Neutrophil (primary cell): ENCODE measurements around the gene PKIB.

Experiments used
- H3K27ac ChIP-seq: fragments of 200-600 bp; sonication (generic); 2 replicates; pipeline ENCODE4 v1.5.1; 2016; ENCODE audit warnings: mild to moderate bottlenecking, moderate library complexity
- H3K27me3 ChIP-seq: fragments of 200-600 bp; sonication (generic); 2 replicates; pipeline ENCODE4 v1.6.0; 2016; ENCODE audit warnings: mild to moderate bottlenecking
- H3K36me3 ChIP-seq: fragments of 200-600 bp; sonication (generic); 2 replicates; pipeline ENCODE4 v1.5.1; 2017
- H3K4me1 ChIP-seq, 2 experiments: fragments of 200-600 bp in 1 of 2; sonication (generic) in 1 of 2; 1 replicate in 1 of 2; 2 replicates in 1 of 2; pipeline versions ENCODE4 v1.5.1 to v1.6.1; 2013 to 2016; ENCODE audit warnings: low read depth in 1 of 2, low read length in 1 of 2, mild to moderate bottlenecking in 1 of 2, moderate library complexity in 1 of 2; ENCODE audit not compliant: control insufficient read depth in 1 of 2, insufficient read depth in 1 of 2
- H3K4me3 ChIP-seq, 2 experiments: fragments of 200-600 bp in 1 of 2; sonication (generic) in 1 of 2; 1 replicate in 1 of 2; 2 replicates in 1 of 2; pipeline ENCODE4 v1.5.1; 2013 to 2016; ENCODE audit warnings: low read depth in 1 of 2, low read length in 1 of 2, mild to moderate bottlenecking in 1 of 2, moderate library complexity in 1 of 2
- H3K9me3 ChIP-seq: fragments of 200-600 bp; sonication (generic); 2 replicates; pipeline ENCODE4 v1.5.1; 2016
- TF ChIP-seq, protein P1 (sequence below): fragments of 200-600 bp; sonication (generic); IDR thresholded peaks from 2 replicates; pipeline ENCODE4 v1.5.1; 2016; ENCODE audit warnings: antibody characterized with exemption

Gene PKIB

DNA sequence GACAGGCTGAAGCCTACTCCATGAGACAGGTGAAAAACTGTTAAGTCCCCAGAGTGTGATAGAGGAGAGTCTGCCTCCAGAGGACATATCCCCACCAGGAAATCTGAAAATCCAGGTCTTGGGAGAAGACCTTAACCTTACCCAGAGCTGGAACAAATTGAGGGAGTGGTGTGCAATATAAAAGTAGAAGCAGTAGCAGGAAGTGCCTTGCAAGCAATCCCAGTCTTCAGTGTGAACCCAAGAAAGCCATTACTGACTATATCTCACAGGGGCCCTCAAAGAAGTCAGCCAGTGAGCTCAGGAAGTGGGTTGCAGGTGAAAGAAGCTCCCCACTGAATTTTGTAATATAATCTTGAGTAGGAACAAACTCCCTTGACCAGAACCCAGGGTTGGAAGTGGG, 41.9 kb upstream of the PKIB start:
- TF ChIP-seq, protein P1, sequence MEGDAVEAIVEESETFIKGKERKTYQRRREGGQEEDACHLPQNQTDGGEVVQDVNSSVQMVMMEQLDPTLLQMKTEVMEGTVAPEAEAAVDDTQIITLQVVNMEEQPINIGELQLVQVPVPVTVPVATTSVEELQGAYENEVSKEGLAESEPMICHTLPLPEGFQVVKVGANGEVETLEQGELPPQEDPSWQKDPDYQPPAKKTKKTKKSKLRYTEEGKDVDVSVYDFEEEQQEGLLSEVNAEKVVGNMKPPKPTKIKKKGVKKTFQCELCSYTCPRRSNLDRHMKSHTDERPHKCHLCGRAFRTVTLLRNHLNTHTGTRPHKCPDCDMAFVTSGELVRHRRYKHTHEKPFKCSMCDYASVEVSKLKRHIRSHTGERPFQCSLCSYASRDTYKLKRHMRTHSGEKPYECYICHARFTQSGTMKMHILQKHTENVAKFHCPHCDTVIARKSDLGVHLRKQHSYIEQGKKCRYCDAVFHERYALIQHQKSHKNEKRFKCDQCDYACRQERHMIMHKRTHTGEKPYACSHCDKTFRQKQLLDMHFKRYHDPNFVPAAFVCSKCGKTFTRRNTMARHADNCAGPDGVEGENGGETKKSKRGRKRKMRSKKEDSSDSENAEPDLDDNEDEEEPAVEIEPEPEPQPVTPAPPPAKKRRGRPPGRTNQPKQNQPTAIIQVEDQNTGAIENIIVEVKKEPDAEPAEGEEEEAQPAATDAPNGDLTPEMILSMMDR, result no peak
- Histone ChIP-seq H3K27me3 (no peaks in the 10 kb centered on the region), H3K4me3 (no peak overlapping the region), H3K9me3 (no peaks in the 10 kb centered on the region), H3K36me3 (no peaks in the 10 kb centered on the region), H3K27ac (no peak overlapping the region), H3K4me1 (no peaks in the 10 kb centered on the region)

DNA sequence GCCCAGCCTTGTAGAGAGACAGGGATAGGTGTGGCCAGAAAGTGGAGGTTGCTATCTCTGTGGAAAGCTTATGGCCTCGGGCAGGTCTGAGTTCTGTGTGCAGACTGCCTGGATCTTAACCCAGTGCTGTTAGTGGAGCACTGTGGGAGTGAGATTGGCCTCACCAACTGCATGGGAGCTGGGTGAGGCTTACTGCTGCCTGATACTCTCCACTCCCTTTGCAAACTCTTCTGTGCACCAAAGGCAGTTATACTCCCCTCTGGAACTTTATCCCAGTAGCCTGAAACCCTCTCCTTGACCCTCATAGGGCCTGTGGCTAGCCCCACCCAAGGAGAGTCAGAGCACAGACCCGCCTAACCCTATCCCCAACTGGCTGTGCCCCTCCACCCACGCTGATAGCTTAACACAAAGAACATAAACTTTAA, 41.4 kb upstream of the PKIB start:
- TF ChIP-seq, protein P1, result no peak
- Histone ChIP-seq H3K4me1 (no peaks in the 10 kb centered on the region), H3K36me3 (no peaks in the 10 kb centered on the region), H3K9me3 (no peaks in the 10 kb centered on the region), H3K27me3 (no peaks in the 10 kb centered on the region), H3K27ac (no peak overlapping the region), H3K4me3 (no peak overlapping the region)

DNA sequence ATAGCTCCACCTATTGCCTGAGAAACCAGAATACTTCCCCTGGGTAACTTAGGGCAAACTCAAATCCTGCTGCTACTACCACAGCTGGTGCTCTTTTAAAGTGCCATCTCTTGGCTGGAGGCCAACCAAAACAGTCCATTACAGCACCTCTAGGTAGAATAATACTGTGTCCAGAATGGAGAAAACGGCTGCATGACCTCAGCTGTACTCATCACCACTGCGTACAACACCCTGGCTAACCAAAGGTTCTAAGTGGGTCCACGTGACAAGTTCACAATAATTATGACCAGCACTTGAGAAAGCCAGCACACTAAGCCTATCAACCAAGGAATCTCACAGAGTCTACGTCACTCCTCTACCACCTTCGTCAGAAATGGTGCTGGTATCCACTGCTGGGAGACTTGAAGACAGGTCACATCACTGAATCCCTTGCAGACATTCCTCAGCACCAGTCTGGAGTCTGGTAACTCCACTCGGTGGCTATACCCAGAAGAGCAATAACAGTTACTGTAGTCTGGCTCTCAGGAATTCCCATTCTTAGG, 40.9 kb upstream of the PKIB start:
- Histone ChIP-seq H3K27me3 (no peaks in the 10 kb centered on the region), H3K9me3 (no peaks in the 10 kb centered on the region), H3K36me3 (no peaks in the 10 kb centered on the region), H3K4me3 (no peak overlapping the region), H3K4me1 (no peaks in the 10 kb centered on the region), H3K27ac (no peak overlapping the region)
- TF ChIP-seq, protein P1, result no peak

DNA sequence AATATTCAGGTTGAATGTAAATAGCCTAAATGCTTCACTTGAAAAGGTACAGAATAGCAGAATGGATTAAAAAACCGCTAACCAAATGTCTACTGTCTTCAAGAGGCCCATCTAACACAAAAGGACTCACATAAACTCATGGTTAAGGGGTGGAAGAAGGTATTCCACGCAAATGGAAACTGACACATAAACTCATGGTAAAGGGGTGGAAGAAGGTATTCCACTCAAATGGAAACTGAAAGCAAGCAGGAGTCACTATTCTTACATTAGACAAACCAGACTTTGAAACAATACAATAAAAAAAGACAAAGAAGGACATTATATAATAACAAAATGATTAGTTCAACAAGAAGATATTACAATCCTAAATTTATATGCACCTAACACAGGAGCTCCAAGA, 38.3 kb upstream of the PKIB start:
- H3K4me3 ChIP-seq, result no peak overlapping the region
- TF ChIP-seq, protein P1, result no peak
- no peaks in the 10 kb centered on the region for H3K27me3 ChIP-seq
- no peaks in the 10 kb centered on the region for H3K4me1 ChIP-seq
- no peaks in the 10 kb centered on the region for H3K9me3 ChIP-seq
- no peaks in the 10 kb centered on the region for H3K36me3 ChIP-seq
- H3K27ac ChIP-seq, result no peak overlapping the region

GRCh38 chr6:122576888-122577287, 33.3 kb upstream of the PKIB start:
- no peaks in the 10 kb centered on the region for H3K27me3 ChIP-seq
- no peak overlapping the region for H3K4me3 ChIP-seq
- no peaks in the 10 kb centered on the region for H3K4me1 ChIP-seq
- H3K27ac ChIP-seq, result no peak overlapping the region
- no peaks in the 10 kb centered on the region for H3K36me3 ChIP-seq
- TF ChIP-seq, protein P1, result no peak
- H3K9me3 ChIP-seq, result no peaks in the 10 kb centered on the region

DNA sequence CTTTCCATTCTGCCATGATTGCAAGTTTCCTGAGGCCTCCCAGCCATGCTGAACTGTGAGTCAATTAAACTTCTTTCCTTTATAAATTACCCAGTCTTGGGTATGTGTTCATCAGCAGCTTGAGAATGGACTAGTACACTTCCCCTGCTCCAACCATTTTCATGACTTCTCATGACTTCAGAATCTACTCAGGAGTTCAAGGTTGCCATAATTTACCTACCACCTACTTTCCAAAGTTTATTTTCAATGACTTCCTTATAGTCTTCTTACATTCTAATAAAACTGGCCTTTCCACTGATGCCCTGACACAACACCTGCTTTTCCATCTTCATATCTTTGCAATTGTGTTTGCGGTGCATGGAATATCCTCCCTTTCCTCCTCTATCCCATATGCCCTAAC, 31.2 kb upstream of the PKIB start:
- H3K36me3 ChIP-seq, result no peaks in the 10 kb centered on the region
- no peaks in the 10 kb centered on the region for H3K27me3 ChIP-seq
- H3K4me3 ChIP-seq, result no peak overlapping the region
- TF ChIP-seq, protein P1, result no peak
- H3K4me1 ChIP-seq, result no peaks in the 10 kb centered on the region
- no peaks in the 10 kb centered on the region for H3K9me3 ChIP-seq
- H3K27ac ChIP-seq, result no peak overlapping the region
